MCF 10A (cell line): ENCODE measurements around the gene FLNA. TPM values are rescaled to one million over a fixed set of nuclear protein-coding genes. Genes with fewer than 3 reads are reported as not detected.

ENCODE experiments used
- BruUV-seq: library from RNA; stranded (reverse); fragments of 400-500 nt; replicated peaks from 2 replicates; lab custom pipeline; 2021; lab: Mats Ljungman, UMichigan
- CTCF ChIA-PET: fragments of 300-600 bp; sonication (Branson Sonifier 250); formaldehyde crosslinking; extraction: SDS; loops from one replicate; lab custom pipeline; 2021; ENCODE audit warnings: antibody characterized with exemption, inconsistent platforms; lab: Yijun Ruan, JAX
- POLR2A ChIA-PET: fragments of 300-600, 350-650 bp; sonication (Branson Sonifier 250); formaldehyde crosslinking; extraction: SDS; loops from one replicate; lab custom pipeline; 2020; ENCODE audit warnings: antibody characterized with exemption, inconsistent platforms; lab: Yijun Ruan, JAX
- DNase-seq: peaks from one replicate; pipeline ENCODE4 v3.0.0-alpha.2; 2018; ENCODE audit not compliant: unreplicated experiment
- H3K27ac Mint-ChIP-seq: one replicate; pipeline ENCODE4 v1.8.0; 2022; ENCODE audit warnings: mild to moderate bottlenecking, low read depth, mixed read lengths; ENCODE audit not compliant: unreplicated experiment
- H3K27me3 Mint-ChIP-seq: one replicate; pipeline ENCODE4 v1.8.0; 2022; ENCODE audit warnings: mixed read lengths; ENCODE audit not compliant: insufficient read depth, unreplicated experiment
- H3K36me3 Mint-ChIP-seq: one replicate; pipeline ENCODE4 v1.8.0; 2022; ENCODE audit warnings: mild to moderate bottlenecking, moderate library complexity, mixed read lengths; ENCODE audit not compliant: insufficient read depth, unreplicated experiment
- H3K4me1 Mint-ChIP-seq: one replicate; pipeline ENCODE4 v1.8.0; 2022; ENCODE audit warnings: mixed read lengths; ENCODE audit not compliant: insufficient read depth, unreplicated experiment
- H3K4me3 Mint-ChIP-seq: one replicate; pipeline ENCODE4 v1.8.0; 2022; ENCODE audit warnings: mild to moderate bottlenecking, moderate library complexity, mixed read lengths; ENCODE audit not compliant: unreplicated experiment
- H3K9me3 Mint-ChIP-seq: one replicate; pipeline ENCODE4 v1.8.0; 2022; ENCODE audit warnings: mixed read lengths; ENCODE audit not compliant: unreplicated experiment
- intact Hi-C: fragments of 100-400 bp; cut with micrococcal nuclease; formaldehyde crosslinking; loops from 2 replicates; pipeline ENCODE4 v1.14.1; 2022
- total RNA-seq: library from RNA; stranded (reverse); gene quantifications from 2 replicates; pipeline ENCODE4 v1.2.3, GENCODE V29; 2022
- TF ChIP-seq, protein P1 (sequence below): fragments of 200-600 bp; IDR thresholded peaks from one replicate; pipeline ENCODE4 v1.8.0; 2022; ENCODE audit warnings: antibody characterized with exemption, mild to moderate bottlenecking; ENCODE audit not compliant: unreplicated experiment

Gene FLNA
- total RNA-seq, 1 experiment from 2014 or later: 1,218 TPM

DNA sequence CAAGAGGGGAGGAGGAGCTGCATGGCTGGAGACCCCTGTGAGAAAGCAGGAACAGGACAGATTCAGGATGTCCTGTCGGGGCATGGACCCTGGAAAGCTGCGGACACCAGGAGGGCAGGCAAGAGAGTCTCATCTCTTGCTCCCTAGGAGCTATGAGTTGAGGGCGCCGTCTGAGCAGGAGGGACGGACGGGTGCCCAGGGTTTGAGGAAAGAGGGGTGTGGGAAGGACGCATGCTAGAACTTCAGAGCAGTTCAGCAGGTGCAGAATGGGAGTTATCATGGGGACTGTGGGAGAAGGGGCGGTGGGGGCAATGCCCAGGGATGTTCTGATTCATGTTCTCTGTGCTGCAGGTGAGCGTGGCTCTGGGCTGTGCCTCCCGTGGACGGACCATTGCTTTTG, 54.0 kb downstream of the FLNA start:
- Mint-ChIP-seq H3K36me3 (no peaks in the 10 kb centered on the region), H3K27ac (no peak overlapping the region), H3K9me3 (no peaks in the 10 kb centered on the region), H3K27me3 (peaks cover 78% of the 10 kb centered on the region), H3K4me3 (no peak overlapping the region), H3K4me1 (no peaks in the 10 kb centered on the region)
- ChIA-PET POLR2A (no interaction called here), CTCF (interaction anchor here (0.5 to 0.7 kb wide), 2 partner anchors 29 to 315 kb away, joined by 3 read pairs; no protein-coding TSS in a partner anchor)
- DNase-seq: no peak
- BruUV-seq: no TSS peak
- TF ChIP-seq, protein P1, sequence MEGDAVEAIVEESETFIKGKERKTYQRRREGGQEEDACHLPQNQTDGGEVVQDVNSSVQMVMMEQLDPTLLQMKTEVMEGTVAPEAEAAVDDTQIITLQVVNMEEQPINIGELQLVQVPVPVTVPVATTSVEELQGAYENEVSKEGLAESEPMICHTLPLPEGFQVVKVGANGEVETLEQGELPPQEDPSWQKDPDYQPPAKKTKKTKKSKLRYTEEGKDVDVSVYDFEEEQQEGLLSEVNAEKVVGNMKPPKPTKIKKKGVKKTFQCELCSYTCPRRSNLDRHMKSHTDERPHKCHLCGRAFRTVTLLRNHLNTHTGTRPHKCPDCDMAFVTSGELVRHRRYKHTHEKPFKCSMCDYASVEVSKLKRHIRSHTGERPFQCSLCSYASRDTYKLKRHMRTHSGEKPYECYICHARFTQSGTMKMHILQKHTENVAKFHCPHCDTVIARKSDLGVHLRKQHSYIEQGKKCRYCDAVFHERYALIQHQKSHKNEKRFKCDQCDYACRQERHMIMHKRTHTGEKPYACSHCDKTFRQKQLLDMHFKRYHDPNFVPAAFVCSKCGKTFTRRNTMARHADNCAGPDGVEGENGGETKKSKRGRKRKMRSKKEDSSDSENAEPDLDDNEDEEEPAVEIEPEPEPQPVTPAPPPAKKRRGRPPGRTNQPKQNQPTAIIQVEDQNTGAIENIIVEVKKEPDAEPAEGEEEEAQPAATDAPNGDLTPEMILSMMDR: no peak
- intact Hi-C loops: no loop called here

GRCh38 chrX:154317391-154317995, 56.9 kb downstream of the FLNA start:
- peak; percentile 31 for DNase-seq
- H3K27me3 Mint-ChIP-seq: peaks cover 71% of the 10 kb centered on the region
- intact Hi-C loops: no loop called here
- ChIA-PET POLR2A (interaction anchor here (0.6 kb wide), 1 partner anchor 8 kb away, joined by 3 read pairs; no protein-coding TSS in a partner anchor), CTCF (interaction anchor here (0.6 to 2.6 kb wide), 12 partner anchors 8 to 732 kb away, joined by 3 to 12 read pairs (median 4); no protein-coding TSS in a partner anchor)
- no peak overlapping the region for H3K4me3 Mint-ChIP-seq
- no peak overlapping the region for H3K27ac Mint-ChIP-seq
- no peaks in the 10 kb centered on the region for H3K36me3 Mint-ChIP-seq
- no TSS peak for BruUV-seq
- TF ChIP-seq, protein P1: peak; percentile 33
- peaks cover 6% of the 10 kb centered on the region for H3K4me1 Mint-ChIP-seq
- no peaks in the 10 kb centered on the region for H3K9me3 Mint-ChIP-seq

DNA sequence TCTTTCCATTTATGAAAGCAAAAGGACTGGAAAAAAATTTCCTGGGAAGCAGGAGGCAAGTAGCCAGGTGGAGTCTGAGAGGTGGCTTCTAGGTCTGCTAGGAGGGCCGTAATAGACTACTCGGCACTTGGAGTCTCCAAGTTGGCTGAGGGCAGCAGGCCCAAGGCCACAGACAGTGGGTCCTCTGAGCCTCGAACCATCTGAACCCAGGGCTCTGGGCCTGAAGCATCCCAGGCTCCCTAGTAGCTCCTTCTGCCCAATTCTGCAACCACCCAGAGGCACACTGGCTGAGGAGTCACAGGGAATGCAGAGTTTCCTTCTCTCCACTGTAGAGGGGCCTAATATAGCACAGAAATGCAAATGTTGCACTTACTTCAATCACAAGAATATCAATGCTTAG, 59.0 kb downstream of the FLNA start:
- Mint-ChIP-seq H3K36me3 (no peaks in the 10 kb centered on the region), H3K27me3 (peaks cover 71% of the 10 kb centered on the region), H3K9me3 (no peaks in the 10 kb centered on the region), H3K4me1 (peaks cover 6% of the 10 kb centered on the region), H3K27ac (no peak overlapping the region), H3K4me3 (no peak overlapping the region)
- ChIA-PET POLR2A (no interaction called here), CTCF (interaction anchor here (0.7 to 2.6 kb wide), 2 partner anchors 14 to 743 kb away, joined by 3 to 8 read pairs; no protein-coding TSS in a partner anchor)
- no peak for DNase-seq
- BruUV-seq: no TSS peak
- intact Hi-C loops: no loop called here
- TF ChIP-seq, protein P1: no peak

GRCh38 chrX:154313147-154313546, 61.3 kb downstream of the FLNA start:
- CTCF ChIA-PET: no interaction called here
- no peak overlapping the region for H3K4me3 Mint-ChIP-seq
- H3K36me3 Mint-ChIP-seq: no peaks in the 10 kb centered on the region
- H3K9me3 Mint-ChIP-seq: no peaks in the 10 kb centered on the region
- peaks cover 7% of the 10 kb centered on the region for H3K4me1 Mint-ChIP-seq
- POLR2A ChIA-PET: no interaction called here
- no peak for DNase-seq
- H3K27ac Mint-ChIP-seq: no peak overlapping the region
- intact Hi-C loops: no loop called here
- TF ChIP-seq, protein P1: no peak
- H3K27me3 Mint-ChIP-seq: peaks cover 80% of the 10 kb centered on the region
- BruUV-seq: no TSS peak
